ENCODE measurements around the gene SOX15. TPM values are rescaled to one million over a fixed set of nuclear protein-coding genes. Genes with fewer than 3 reads are reported as not detected.

The SOX15 gene
- total and polyA plus RNA-seq, 4 donors: 0.68 to 1.1 (median 0.86) TPM; not detected in 1

- TF ChIP-seq, protein P1, sequence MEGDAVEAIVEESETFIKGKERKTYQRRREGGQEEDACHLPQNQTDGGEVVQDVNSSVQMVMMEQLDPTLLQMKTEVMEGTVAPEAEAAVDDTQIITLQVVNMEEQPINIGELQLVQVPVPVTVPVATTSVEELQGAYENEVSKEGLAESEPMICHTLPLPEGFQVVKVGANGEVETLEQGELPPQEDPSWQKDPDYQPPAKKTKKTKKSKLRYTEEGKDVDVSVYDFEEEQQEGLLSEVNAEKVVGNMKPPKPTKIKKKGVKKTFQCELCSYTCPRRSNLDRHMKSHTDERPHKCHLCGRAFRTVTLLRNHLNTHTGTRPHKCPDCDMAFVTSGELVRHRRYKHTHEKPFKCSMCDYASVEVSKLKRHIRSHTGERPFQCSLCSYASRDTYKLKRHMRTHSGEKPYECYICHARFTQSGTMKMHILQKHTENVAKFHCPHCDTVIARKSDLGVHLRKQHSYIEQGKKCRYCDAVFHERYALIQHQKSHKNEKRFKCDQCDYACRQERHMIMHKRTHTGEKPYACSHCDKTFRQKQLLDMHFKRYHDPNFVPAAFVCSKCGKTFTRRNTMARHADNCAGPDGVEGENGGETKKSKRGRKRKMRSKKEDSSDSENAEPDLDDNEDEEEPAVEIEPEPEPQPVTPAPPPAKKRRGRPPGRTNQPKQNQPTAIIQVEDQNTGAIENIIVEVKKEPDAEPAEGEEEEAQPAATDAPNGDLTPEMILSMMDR (IDR thresholded peaks at IDR 0.05; ENCODE audit: control extremely low read depth, extremely low read depth): no peak
- Histone ChIP-seq H3K9ac (ENCODE audit: insufficient read depth in 1 of 2, low read length in 2 of 2) (peak within 1 kb of the TSS; percentile 77 to 95), H3K9me3 (ENCODE audit: control insufficient read depth in 4 of 4, insufficient read depth in 3 of 4, low read length in 3 of 4) (no peaks in the 10 kb centered on the region), H3K27me3 (ENCODE audit: control insufficient read depth in 3 of 3, insufficient read depth in 3 of 3, low read length in 2 of 3) (no peaks in the 10 kb centered on the region), H3K27ac (ENCODE audit: low read depth in 1 of 2, low read length in 1 of 2) (peak within 1 kb of the TSS; percentile 95 to 97), H3K4me3 (peak within 1 kb of the TSS; percentile 79), H3K4me1 (ENCODE audit: control insufficient read depth in 5 of 5, insufficient read depth in 5 of 5, low read length in 5 of 5) (peaks cover 0 to 50% (median 27%) of the 10 kb centered on the region in 5 donors), H3K36me3 (ENCODE audit: control insufficient read depth in 4 of 4, insufficient read depth in 4 of 4, low read length in 4 of 4) (peaks cover 4 to 27% (median 21%) of the 10 kb centered on the region in 4 donors)
- ATAC-seq (ENCODE audit: insufficient read depth, low FRiP score) (peak; percentile 79), DNase-seq (peak; percentile 92 to 96 (median 94))
- WGBS, 2 donors: 0 to 1% methylated on average over 67 to 82 of the region's 82 CpGs
Observed at GRCh38 chr17:7561589-7562207, 28.2 kb downstream of the SOX15 start, which contains the start of gene SENP3. Gene SENP3 (plus strand): TSS chr17:7561919. CDS start chr17:7563077, 1,158 bp downstream.

DNA sequence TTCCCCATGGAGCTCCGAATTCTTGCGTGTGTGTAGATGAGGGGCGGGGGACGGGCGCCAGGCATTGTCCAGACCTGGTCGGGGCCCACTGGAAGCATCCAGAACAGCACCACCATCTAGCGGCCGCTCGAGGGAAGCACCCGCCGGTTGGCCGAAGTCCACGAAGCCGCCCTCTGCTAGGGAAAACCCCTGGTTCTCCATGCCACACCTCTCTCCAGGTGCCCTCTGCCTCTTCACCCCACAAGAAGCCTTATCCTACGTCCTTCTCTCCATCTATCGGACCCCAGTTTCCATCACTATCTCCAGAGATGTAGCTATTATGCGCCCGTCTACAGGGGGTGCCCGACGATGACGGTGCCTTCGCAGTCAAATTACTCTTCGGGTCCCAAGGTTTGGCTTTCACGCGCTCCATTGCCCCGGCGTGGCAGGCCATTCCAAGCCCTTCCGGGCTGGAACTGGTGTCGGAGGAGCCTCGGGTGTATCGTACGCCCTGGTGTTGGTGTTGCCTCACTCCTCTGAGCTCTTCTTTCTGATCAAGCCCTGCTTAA lies 28.8 kb downstream of the SOX15 start:
- ATAC-seq (ENCODE audit: insufficient read depth, low FRiP score) (peak; percentile 55), DNase-seq (peak; percentile 93 to 95 (median 94))
- TF ChIP-seq, protein P1 (IDR thresholded peaks at IDR 0.05; ENCODE audit: control extremely low read depth, extremely low read depth): peak; percentile 84
- Histone ChIP-seq H3K9me3 (ENCODE audit: control insufficient read depth in 4 of 4, insufficient read depth in 3 of 4, low read length in 3 of 4) (no peaks in the 10 kb centered on the region), H3K27me3 (ENCODE audit: control insufficient read depth in 3 of 3, insufficient read depth in 3 of 3, low read length in 2 of 3) (no peaks in the 10 kb centered on the region), H3K36me3 (ENCODE audit: control insufficient read depth in 4 of 4, insufficient read depth in 4 of 4, low read length in 4 of 4) (peaks cover 4 to 28% (median 20%) of the 10 kb centered on the region in 4 donors), H3K4me3 (peak overlapping the region; percentile 79), H3K27ac (ENCODE audit: low read depth in 1 of 2, low read length in 1 of 2) (peak overlapping the region; percentile 95 to 97), H3K4me1 (ENCODE audit: control insufficient read depth in 5 of 5, insufficient read depth in 5 of 5, low read length in 5 of 5) (peaks cover 0 to 50% (median 27%) of the 10 kb centered on the region in 5 donors), H3K9ac (ENCODE audit: insufficient read depth in 1 of 2, low read length in 2 of 2) (peak overlapping the region; percentile 53 to 95)
- 0 to 1% methylated on average over 30 to 32 of the region's 32 CpGs for WGBS, 2 donors

GRCh38 chr17:7560172-7561027 lies 29.5 kb downstream of the SOX15 start:
- H3K9me3 ChIP-seq (ENCODE audit: control insufficient read depth in 4 of 4, insufficient read depth in 3 of 4, low read length in 3 of 4): no peaks in the 10 kb centered on the region
- peak overlapping the region; percentile 56 to 95 for H3K27ac ChIP-seq (ENCODE audit: low read depth in 1 of 2, low read length in 1 of 2)
- H3K36me3 ChIP-seq (ENCODE audit: control insufficient read depth in 4 of 4, insufficient read depth in 4 of 4, low read length in 4 of 4): peaks cover 1 to 24% (median 15%) of the 10 kb centered on the region in 4 donors
- TF ChIP-seq, protein P1 (IDR thresholded peaks at IDR 0.05; ENCODE audit: control extremely low read depth, extremely low read depth): no peak
- peak; percentile 70 to 77 (median 74) for DNase-seq
- H3K9ac ChIP-seq (ENCODE audit: insufficient read depth in 1 of 2, low read length in 2 of 2): peak overlapping the region in 1 of 2 donors; percentile 95
- peaks cover 0 to 50% (median 27%) of the 10 kb centered on the region in 5 donors for H3K4me1 ChIP-seq (ENCODE audit: control insufficient read depth in 5 of 5, insufficient read depth in 5 of 5, low read length in 5 of 5)
- no peak overlapping the region for H3K4me3 ChIP-seq
- ATAC-seq (ENCODE audit: insufficient read depth, low FRiP score): no peak
- no peaks in the 10 kb centered on the region for H3K27me3 ChIP-seq (ENCODE audit: control insufficient read depth in 3 of 3, insufficient read depth in 3 of 3, low read length in 2 of 3)
- WGBS, 2 donors: 31 to 34% methylated on average over 22 of the region's 22 CpGs

Data from lung (tissue), 12 donors.